SK-N-SH treated with all-trans-retinoic acid at 6 μM for 48 hours (cell line): ENCODE data around the gene GAGE1.
"Not testable (repeated sequence)": the region's sequence is repeated elsewhere in the genome, so short reads cannot be mapped to it uniquely, and the experiment has no call there.

Source experiments
- ARNTL ChIP-seq: fragments of 450-650 bp; formaldehyde crosslinking; IDR thresholded peaks from 2 replicates; pipeline ENCODE4 v1.5.0; 2020; ENCODE audit warnings: low read depth, mild to moderate bottlenecking, moderate library complexity, borderline replicate concordance
- CREB5 ChIP-seq: fragments of 250-450 bp; sonication (Bioruptor Pico); IDR thresholded peaks from 2 replicates; pipeline ENCODE4 v1.5.1; 2020; ENCODE audit warnings: low read depth, mild to moderate bottlenecking, moderate library complexity
- CSDC2 ChIP-seq: fragments of 250-450 bp; sonication (Bioruptor Pico); IDR thresholded peaks from 2 replicates; pipeline ENCODE4 v1.5.0; 2020; ENCODE audit warnings: mild to moderate bottlenecking, moderate library complexity
- ESRRG ChIP-seq: fragments of 250-450 bp; sonication (Bioruptor Pico); IDR thresholded peaks from 2 replicates; pipeline ENCODE4 v1.6.1; 2021; ENCODE audit warnings: mild to moderate bottlenecking
- ISL1 ChIP-seq: fragments of 250-450 bp; sonication (Bioruptor Pico); IDR thresholded peaks from 2 replicates; pipeline ENCODE4 v2.1.2; 2022; ENCODE audit warnings: mild to moderate bottlenecking, moderate library complexity
- OSR1 ChIP-seq: fragments of 250-450 bp; sonication (Bioruptor Pico); IDR thresholded peaks from 2 replicates; pipeline ENCODE4 v1.8.0; 2022; ENCODE audit warnings: moderate library complexity, mild to moderate bottlenecking, inconsistent platforms
- PATZ1 ChIP-seq: fragments of 250-450 bp; sonication (Bioruptor Pico); IDR thresholded peaks from 2 replicates; pipeline ENCODE4 v1.8.0; 2020; ENCODE audit warnings: mild to moderate bottlenecking, moderate library complexity, borderline replicate concordance
- RARB ChIP-seq: fragments of 250-450 bp; sonication (Bioruptor Pico); IDR thresholded peaks from 2 replicates; pipeline ENCODE4 v1.8.0; 2021; ENCODE audit warnings: mild to moderate bottlenecking, moderate library complexity
- ZFP3 ChIP-seq: fragments of 250-450 bp; sonication (Bioruptor Pico); IDR thresholded peaks from 2 replicates; pipeline ENCODE4 v1.5.0; 2020; ENCODE audit warnings: mild to moderate bottlenecking, moderate library complexity
- ZFP30 ChIP-seq: fragments of 450-650 bp; formaldehyde crosslinking; IDR thresholded peaks from 2 replicates; pipeline ENCODE4 v1.5.0; 2022; ENCODE audit warnings: mild to moderate bottlenecking, moderate library complexity
- ZNF8 ChIP-seq: fragments of 450-650 bp; formaldehyde crosslinking; IDR thresholded peaks from 2 replicates; pipeline ENCODE4 v1.5.0; 2020; ENCODE audit warnings: mild to moderate bottlenecking, moderate library complexity

GRCh38 chrX:49550989-49551388 lies 47.8 kb upstream of the GAGE1 start, which contains the start of gene GAGE12E:
- TF ChIP-seq ZFP3 (CRISPR knock-in tag); ZNF8 (CRISPR knock-in tag); CREB5; ARNTL (CRISPR knock-in tag); OSR1 (CRISPR knock-in tag); PATZ1 (CRISPR knock-in tag); CSDC2 (CRISPR knock-in tag); ISL1 (CRISPR knock-in tag); ZFP30 (CRISPR knock-in tag); ESRRG; RARB (CRISPR knock-in tag): not testable (repeated sequence)
